HG02588 (cell line): ENCODE data around the gene ECSCR.
"Not testable (repeated sequence)": the region's sequence is repeated elsewhere in the genome, so short reads cannot be mapped to it uniquely, and the experiment has no call there.

Experiments used
- ATAC-seq: cut with Tn5 transposase; IDR thresholded peaks from one replicate; pipeline ENCODE4 v1.9.1; 2021; ENCODE audit warnings: mild to moderate bottlenecking, moderate library complexity; ENCODE audit not compliant: unreplicated experiment

The ECSCR gene, protein sequence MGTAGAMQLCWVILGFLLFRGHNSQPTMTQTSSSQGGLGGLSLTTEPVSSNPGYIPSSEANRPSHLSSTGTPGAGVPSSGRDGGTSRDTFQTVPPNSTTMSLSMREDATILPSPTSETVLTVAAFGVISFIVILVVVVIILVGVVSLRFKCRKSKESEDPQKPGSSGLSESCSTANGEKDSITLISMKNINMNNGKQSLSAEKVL

DNA sequence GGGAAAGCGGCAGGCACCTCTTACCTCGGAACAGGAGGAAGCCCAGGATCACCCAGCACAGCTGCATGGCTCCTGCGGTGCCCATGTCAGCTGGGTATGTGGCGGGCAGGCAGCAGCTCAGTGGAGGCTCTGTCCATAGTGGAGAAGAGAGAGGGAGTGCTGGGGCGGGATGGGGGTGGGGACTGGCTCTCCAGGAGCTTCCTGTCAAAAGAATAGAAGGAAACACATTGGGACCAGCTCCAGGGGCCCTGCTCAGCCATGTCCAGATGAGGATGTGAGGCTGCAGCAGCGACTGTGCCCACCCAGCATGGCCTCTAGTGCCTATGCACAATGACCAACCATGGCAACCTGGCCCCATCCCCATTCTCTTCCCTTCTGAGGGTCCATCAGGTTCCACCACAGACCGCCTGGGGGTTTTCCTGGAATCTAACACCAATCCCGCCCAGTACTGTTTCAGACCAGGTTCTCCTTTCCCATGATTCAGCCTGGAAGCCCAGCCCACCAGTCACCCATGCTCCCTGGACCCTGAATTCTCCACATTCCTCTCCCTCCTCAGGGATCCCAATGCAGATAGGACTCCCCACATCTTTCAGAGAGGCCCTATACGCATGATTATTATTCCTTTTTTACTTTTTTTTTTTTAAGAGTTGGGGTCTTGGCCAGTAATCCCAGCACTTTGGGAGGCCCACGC is at the start of gene ECSCR:
Gene ECSCR, minus strand, starts transcription at position 158 of the 691 bp plus-strand sequence. Its CDS starts 73 bp downstream, at position 85.
- ATAC-seq = no peak

DNA sequence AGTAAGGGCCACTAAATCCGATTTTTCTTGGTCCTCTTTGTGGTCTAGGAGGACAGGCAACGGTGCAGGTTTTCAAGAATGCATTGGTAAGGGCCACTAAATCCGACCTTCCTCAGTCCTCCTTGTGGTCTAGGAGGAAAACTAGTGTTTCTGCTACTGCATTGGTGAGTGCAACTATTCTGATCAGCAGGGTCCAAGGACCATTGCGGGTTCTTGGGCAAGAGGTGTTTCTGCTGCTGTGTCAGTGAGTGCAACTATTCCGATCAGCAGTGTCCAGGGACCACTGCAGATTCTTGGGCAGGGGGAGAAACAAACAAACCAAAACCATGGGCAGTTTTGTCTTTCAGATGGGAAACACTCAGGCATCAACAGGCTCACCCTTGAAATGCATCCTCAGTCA is 42.2 kb upstream of the ECSCR start:
- ATAC-seq = not testable (repeated sequence)

DNA sequence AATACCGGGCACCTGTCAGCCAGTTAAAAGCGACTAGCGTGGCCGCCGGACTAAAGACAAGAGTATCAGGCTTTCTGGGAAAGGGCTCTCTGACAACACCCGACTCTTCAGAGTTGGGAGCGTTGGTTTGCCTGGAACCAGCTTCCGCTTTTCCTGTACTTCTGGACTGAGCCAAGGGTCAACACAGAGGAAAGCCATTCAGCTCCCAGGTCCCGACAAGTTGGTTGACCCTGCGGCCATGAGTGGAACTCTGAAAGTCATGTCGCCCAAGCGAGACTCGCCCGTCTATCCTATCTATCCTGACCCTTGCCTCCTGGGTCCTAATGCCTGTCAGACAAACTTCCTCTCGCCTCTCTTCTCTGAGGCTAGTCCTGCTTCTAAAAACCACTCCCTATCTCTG is 41.3 kb upstream of the ECSCR start:
- ATAC-seq = not testable (repeated sequence)

DNA sequence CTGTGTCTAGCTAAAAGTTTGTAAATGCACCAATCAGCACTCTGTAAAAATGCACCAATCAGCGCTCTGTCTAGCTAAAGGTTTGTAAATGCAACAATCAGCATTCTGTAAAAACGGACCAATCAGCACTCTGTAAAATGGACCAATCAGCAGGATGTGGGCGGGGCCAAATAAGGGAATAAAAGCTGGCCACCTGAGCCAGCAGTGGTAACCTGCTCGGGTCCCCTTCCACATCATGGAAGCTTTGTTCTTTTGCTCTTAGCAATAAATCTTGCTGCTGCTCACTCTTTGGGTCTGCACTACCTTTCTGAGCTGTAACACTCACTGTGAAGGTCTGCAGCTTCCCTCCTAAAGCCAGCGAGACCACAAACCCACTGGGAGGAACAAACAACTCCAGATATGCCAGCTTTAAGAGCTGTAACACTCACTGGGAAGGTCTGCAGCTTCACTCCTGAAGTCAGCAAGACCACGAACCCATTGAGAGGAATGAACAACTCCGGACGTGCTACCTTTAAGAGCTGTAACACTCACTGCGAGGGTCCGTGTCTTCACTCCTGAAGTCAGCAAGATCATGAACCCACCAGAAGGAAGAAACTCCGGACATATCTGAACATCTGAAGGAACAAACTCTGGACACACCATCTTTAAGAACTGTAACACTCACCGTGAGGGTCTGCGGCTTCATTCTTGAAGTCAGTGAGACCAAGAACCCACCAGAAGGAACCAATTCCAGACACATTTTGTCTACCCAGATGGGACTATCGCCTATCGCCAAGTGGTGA is 40.7 kb upstream of the ECSCR start:
- not testable (repeated sequence) for ATAC-seq

DNA sequence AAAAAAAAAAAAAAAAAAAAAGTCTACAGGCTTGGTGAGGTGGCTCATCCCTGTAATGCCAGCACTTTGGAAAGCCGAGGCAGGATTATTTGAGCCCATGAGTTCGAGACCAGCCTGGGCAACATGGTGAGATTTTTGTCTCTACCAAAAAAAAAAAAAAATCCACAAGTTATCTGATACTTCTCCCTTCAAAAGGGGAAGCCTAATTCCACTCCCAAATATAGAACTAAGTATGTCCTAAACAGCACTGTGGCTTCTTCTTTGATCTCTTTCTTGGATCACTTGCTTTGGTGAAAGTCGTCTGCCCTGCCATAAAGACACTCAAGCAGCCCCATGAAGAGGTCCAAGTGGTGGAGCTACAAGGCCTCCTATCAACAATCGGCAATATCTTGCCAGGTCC is 38.8 kb upstream of the ECSCR start:
- no peak for ATAC-seq

DNA sequence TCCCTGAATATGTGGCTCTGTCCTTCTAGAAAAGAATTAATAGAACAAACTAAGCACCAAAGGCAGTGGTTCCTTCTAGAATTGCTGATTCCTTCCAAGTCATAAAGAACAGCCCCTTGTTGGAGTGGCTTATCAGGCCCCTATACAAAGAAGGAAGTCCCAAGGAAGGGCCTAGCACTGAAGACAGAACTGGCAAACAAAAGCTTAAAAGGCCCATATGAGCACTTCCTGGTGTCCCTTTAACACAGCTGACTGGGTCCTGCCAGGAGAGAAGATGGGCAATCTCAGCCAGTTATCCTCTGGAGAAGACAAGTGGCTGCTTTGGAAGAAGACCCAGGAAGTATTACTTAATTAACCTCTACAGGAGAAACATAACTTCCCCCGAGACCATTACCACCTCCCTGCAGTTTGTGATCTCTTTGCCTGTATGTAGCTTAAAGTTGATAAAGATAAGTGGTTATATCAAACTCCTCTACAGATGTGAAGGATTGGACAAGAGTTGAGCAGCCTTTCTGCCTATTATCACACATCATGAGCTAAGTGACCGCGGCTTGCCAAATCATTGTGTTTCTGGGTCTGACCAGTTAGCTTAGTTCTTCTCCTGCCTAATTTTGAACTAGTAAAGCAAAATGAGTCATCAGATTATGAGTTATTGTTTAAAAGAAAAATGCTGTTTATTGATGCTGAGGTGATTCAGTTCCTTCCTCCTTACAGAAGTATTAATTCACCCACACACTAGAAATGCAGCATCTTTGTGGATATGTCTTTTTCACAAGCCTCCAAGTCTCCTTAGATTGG is 33.3 kb upstream of the ECSCR start:
- no peak for ATAC-seq

DNA sequence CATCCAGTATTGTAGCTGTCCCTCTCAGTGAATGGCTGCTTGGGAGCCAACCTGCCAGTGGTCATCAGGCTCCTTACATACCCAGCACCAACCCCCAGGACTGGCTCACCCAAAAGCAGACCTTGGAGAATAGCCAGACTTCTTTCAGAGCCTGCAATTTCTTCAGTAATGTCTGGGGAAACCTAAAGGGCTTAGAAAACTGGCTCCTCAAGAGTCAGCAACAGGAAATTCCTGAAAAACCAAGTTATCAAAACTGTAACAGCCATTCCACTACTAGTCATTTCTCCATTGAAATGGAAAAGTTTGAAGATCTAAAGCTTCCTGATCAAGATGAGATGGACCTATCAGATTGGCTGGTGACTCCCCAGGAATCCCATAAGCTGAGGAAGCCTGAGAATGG is 32.3 kb upstream of the ECSCR start:
- no peak for ATAC-seq

DNA sequence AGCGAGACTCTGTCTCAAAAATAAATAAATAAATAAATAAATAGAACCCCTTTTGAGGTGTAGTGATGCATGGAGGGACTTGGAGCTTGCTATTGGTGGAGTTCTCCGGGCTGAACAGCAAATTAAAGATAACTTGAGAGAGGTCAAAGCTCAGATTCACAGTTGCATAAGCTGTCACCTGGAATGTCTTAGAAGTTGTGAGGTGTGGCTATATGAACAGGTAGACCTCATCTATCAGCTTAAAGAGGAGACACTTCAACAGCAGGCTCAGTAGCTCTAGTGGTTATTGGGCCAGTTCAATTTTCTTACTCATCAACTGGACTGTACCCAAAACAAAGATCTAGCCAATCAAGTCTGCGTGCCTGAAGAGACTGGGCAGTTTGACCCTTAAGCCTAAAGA is 31.7 kb upstream of the ECSCR start:
- no peak for ATAC-seq

DNA sequence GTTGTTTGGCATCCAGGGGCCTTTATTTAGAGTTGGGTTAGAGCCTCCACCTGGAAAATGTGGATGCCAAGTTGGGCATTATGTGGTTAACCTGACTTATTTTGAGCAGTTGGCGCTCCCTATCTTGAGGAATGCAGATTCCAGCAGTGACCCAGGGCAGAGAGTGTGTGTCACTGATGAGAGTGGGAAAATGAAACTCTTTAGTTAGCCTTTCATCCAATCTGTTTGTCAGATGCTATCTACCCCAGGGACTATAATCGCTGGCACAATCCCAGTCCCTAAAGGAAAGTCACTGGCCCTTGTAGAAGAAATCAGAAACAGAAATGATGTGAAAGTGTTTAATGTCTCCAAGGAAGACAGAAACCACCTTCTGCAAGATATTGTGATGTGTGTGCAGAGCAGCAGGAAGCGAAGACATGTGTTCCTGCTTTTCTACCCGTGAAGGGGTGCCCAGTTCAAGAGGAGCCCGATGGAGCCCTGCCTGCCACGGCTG is 30.2 kb upstream of the ECSCR start:
- ATAC-seq = no peak

DNA sequence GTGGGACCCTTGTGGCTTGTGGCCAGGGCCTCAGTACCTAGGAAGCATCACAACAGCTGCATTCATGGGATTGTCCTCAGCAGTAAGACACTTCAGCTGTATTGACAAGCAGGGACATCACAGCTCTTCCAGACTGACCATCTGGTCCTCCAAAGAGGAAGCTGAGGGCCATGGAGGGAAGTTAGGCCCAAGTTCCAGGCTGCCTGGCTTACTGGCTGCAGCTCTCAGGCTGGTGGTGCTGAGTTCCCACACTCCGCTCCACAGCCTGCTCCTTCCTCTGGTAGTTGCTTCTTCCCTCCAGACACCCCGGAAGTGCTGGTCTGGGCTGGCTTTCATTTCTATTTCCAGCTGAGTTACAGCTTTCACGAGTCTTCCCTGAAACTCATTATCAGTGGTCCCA is 25.7 kb upstream of the ECSCR start:
- ATAC-seq = no peak

DNA sequence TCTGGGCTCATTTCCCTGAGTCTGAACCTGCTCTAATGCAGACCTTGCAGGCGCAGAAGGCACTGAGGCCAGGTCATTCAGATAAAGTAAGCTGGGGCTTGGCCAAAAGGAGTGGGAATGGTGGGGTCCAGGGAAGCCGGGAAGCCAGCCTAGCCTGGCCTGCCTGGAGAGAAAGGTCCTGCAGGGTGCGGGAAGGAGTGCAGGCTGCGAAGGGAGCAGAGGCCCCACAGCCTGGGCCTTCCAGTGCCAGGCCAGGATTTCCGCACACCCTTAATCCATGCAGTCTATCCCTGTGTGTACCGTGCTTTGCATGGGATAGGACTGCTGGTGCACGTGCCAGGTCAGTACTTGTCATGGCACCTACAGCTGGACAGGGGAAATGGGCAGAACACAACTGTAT is 23.7 kb upstream of the ECSCR start:
- ATAC-seq = no peak

DNA sequence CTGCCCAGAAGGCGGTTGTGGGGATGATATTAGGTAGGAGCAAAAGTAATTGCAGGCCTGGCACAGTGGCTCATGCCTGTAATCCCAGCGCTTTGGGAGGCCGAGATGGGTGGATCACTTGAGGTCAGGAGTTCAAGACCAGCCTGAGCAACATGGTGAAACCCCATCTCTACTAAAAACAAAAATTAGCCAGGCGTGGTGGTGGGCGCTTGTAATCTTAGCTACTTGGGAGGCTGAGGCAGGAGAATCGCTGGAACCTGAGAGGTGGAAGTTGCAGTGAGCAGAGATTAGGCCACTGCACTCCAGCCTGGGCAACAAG is 20.3 kb upstream of the ECSCR start:
- ATAC-seq = not testable (repeated sequence)

DNA sequence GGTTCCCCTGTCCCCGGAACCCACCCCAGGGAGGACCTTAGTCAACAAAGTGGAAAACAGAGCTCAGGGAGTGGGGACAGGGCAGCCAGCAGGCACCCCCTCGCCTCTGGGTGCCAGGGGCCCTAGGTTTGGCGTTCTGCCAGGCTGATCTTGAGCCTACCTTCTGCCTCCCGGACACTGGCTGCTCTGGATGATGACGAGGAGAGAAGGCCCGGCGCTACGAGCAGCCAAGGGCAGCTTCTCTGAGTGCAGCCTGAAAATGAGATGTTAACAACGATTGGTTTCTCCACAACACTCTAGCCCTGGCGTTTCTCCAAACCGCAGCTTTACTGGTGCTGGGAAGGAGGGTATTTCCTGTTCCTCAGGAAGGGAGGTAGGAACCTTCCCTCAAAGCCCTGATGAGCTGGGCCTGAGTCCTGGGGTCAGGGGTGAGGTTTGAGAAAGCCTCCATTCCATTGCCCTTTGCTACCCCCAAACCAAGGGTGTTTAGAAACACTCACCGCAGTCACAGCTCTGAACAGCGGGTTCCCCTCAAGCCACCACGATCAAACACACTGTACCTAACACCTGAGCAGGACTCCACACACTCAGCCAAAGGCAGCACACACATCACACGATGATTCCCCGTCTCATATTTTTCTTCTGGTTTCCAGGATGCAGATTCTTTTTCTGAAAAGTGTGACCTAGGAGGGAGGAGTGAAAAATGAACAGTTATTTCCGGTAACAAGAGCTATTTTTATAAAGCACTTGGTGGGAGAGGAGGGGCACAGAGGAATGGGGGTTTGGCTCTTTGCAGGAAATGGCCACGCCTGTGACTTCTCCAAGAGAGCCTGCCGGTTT is 19.7 kb upstream of the ECSCR start, which contains the start of gene STING1:
Gene STING1, minus strand, starts transcription at position 709 of the 840 bp plus-strand sequence. CDS start 1,054 bp downstream, outside the sequence.
- no peak for ATAC-seq

DNA sequence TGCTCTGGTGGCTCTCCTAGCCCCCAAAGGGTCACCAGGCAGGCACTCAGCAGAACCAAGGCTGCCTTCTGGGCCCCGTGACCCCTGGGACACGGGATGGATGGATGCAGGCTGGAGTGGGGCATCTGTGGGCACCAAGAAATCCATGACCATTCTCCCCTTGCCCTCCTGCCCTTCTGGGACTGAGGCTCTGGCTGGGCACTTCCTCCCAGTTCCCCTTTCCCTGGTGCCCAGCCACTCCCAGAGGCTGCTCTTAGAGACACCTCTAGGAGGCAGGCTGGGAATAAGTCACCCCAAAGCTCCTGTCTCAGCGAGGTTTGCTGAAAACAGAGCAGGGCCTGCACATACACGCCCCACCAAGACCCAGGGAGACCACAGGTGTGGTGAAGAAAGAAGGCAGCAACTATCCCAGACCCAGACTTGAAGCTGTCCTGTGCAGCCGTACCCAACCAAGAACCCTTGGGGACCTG is 19.1 kb upstream of the ECSCR start:
- ATAC-seq = no peak

DNA sequence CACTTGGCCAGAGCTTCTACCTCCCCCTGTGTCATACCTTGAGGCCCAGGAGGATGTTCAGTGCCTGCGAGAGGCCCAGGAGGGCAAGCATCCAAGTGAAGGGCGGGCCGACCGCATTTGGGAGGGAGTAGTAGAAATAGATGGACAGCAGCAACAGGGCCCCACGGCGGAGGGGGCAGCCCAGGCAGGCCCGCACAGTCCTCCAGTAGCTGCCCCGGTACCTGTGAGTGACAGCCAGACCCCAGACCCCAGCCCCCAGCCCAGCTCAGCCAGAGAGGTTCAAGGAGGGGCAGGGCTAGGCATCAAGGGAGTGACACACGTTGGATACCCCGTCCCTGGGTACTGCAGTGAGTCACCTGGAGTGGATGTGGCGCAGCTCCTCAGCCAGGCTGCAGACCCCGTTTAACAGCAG is 18.6 kb upstream of the ECSCR start:
- no peak for ATAC-seq

DNA sequence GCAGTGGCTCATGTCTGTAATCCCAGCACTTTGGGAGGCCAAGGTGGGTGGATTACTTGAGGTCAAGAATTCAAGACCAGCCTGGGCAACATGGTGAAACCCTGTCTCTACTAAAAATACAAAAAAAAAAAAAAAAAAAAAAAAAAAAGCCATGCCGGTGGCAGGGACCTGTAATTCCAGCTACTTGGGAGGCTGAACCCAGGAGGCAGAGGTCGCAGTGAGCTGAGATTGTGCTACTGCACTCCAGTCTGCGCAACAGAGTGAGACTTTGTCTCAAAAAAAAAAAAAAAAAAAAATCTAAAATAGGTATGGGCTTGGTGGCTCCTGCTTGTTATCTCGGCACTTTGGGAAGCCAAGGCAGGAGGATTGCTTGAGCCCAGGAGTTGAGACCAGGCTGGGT is 17.2 kb upstream of the ECSCR start:
- not testable (repeated sequence) for ATAC-seq

DNA sequence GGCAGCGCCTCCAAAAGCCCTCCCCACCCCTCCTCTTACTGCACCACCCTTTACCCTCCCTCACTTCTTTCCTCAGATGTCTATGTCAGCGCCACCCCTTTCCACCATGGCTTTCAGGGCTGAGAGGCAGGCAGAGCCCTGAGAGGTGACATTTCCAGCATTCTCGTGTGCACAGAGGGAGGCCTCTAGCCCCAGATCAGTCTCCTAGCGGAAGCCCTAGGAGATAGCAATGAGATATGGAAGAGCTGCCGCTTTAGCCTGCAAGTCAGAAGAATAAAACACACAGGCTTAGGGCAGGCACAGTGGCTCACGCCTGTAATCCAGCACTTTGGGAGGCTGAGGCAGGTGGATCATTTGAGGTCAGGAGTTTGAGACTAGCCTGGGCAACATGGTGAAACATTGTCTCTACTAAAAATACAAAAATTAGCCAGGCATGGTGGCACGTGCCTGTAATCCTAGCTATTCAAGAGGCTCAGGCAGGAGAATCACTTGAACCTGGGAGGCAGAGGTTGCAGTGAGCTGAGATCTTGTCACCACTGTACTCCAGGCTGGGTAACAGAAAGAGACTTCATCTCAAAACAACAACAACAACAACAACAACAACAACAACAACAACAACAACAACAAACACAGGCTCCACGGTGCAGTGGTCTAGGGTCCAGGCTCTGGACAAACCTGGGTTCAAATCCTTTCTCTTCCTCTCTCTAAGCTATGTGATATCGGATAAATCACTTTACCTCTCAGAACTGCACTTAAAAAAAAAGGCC is 16.3 kb upstream of the ECSCR start:
- not testable (repeated sequence) for ATAC-seq

DNA sequence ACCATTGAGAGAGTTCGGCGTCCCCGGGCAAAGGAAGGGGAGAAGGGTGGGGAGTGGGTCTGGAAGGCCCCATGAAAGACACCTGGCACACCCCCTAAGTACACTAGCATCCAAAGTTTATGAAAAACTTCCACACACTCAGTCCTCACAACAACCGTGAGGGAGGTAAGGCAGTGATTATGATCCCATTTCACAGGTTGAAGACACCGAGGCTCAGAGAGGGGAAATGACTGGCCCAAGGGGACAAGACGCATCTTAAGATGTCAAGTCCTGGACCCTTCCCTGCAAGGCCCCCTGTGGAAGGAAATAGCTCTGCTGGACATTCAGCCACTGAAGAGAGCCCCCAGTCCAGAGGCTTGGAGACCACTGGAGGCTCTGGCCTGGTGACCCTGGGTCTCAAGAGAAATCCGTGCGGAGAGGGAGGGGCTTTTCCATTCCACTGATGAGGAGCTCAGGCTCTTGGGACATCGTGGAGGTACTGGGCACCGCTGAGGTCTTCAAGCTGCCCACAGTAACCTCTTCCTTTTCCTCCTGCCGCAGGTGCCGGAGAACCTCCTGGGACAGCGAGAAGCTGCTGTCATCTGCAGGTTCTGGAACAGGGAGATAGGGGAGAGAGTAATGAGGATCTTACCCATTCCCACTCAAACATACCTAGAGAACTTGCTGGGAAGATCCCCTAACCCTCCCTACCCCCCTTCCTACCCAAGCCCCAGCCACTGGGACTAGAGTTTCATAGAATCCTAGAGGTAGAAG is 13.5 kb upstream of the ECSCR start:
- no peak for ATAC-seq
